Activated naive CD8-positive, alpha-beta T cell treated with anti-CD3 and anti-CD28 coated beads, Interleukin-2, amount 10 ng/mL, durations not matched to agents 7 days and 5 days (primary cell): ENCODE results near the gene CD93. TPM values are rescaled to one million over a fixed set of nuclear protein-coding genes. Genes with fewer than 3 reads are reported as not detected.

Experiments
- ATAC-seq: fragments of 150-1000 bp; cut with Tn5 transposase; one replicate; pipeline ENCODE4 v1.10.0; 2021; ENCODE audit warnings: low read depth, moderate library complexity
- POLR2A ChIA-PET: fragments of 350-600 bp; sonication (Branson Sonifier 250); formaldehyde crosslinking; loops from one replicate; lab custom pipeline; 2021; ENCODE audit warnings: antibody characterized with exemption; lab: Charles Lee
- DNase-seq: peaks from one replicate; pipeline ENCODE4 v3.0.0; 2021
- H3K27ac Mint-ChIP-seq: one replicate; pipeline ENCODE4 v1.8.0; 2022; ENCODE audit warnings: mild to moderate bottlenecking, mixed read lengths
- H3K27me3 Mint-ChIP-seq: one replicate; pipeline ENCODE4 v1.8.0; 2022; ENCODE audit warnings: mild to moderate bottlenecking, moderate library complexity, mixed read lengths
- H3K36me3 Mint-ChIP-seq: one replicate; pipeline ENCODE4 v1.8.0; 2021; ENCODE audit warnings: mild to moderate bottlenecking, mixed read lengths
- H3K4me1 Mint-ChIP-seq: one replicate; pipeline ENCODE4 v1.8.0; 2021; ENCODE audit warnings: mixed read lengths
- H3K4me3 Mint-ChIP-seq: one replicate; pipeline ENCODE4 v1.8.0; 2022; ENCODE audit warnings: mild to moderate bottlenecking, moderate library complexity, mixed read lengths
- H3K9me3 Mint-ChIP-seq: one replicate; pipeline ENCODE4 v1.8.0; 2021; ENCODE audit warnings: mixed read lengths
- total RNA-seq, 2 experiments: library from RNA; stranded (reverse); gene quantifications; one replicate each; pipeline ENCODE4 v1.2.3, GENCODE V29; 2021

CD93 gene
- total RNA-seq, 2 experiments from 2014 or later = 0.47 to 0.48 TPM

DNA sequence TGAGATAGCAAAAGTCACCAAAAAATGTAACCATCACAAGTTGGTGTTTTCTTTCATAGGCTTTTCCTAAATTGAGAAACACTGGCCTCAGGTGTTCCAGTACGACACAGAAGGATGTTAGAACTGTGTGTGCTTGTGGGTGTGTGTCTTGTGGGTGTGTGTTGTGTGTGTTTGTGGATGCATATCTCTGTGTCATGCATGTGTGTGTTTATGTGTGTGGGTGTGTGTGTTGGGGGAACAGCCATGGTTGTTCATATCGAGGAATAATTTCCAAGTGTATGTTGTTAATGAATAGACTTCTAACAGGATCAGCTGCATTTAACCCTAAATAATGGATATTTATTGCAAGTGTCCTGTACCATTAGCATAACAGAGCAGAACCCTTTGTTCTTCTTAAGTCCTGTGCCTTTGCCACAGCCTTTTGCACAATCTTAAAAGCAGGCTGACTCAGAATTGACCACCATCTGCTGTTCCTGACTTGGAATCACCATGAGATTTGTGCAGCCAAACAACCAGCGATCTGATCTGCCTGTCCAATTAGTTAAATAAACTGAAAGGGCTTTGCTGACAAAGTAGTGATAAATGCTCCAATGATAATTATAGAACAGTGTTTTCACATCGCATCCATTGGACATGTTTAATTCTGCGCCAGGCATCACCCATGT lies 7.6 kb downstream of the CD93 start:
- H3K27ac Mint-ChIP-seq = no peak overlapping the region
- no peaks in the 10 kb centered on the region for H3K9me3 Mint-ChIP-seq
- no peak for DNase-seq
- POLR2A ChIA-PET = no interaction called here
- no peak for ATAC-seq
- H3K27me3 Mint-ChIP-seq = peaks cover 4% of the 10 kb centered on the region
- peaks cover 4% of the 10 kb centered on the region for H3K4me1 Mint-ChIP-seq
- H3K4me3 Mint-ChIP-seq = no peak overlapping the region
- H3K36me3 Mint-ChIP-seq = no peaks in the 10 kb centered on the region

DNA sequence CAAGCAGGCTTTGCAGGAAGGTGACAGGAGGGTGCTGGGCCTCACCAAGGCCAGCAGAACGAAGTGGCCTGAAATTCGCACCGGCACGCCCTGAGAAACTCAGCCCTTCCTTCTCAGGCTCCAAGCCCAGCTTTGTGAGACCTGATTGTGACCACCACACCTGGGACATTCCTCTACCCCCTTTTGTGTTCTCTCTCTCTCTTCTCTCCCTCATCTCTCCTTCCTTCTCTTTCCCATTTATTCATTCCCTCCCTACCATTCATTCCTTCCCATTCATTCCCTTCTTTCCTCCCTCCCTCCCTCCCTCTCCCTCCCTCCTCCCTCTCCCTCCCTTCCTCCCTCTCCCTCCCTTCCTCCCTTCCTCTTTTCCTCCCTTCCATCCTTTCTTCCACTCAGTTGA lies 8.8 kb downstream of the CD93 start:
- Mint-ChIP-seq H3K4me3 (no peak overlapping the region), H3K9me3 (no peaks in the 10 kb centered on the region), H3K27ac (no peak overlapping the region), H3K4me1 (no peaks in the 10 kb centered on the region), H3K27me3 (peaks cover 4% of the 10 kb centered on the region), H3K36me3 (no peaks in the 10 kb centered on the region)
- no peak for DNase-seq
- POLR2A ChIA-PET = no interaction called here
- no peak for ATAC-seq

DNA sequence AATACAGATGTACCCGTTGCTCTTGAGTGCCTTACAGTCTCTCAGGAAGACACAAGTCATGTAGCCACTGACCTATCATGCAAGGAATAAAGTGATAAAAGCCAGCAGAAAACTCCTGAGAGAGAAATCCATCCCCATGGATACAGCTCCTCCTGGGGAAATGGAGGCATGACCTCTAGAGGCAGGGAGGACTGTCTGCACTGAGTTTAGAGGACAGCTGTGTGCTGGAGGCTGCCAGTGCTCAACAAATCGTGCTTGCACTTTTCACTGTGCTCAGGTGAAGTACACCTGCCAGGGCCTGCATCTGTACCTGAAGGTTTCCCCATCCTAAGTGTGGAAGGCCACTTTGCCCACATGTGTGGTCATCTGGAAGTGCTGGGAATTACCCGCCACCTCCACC lies 12.1 kb downstream of the CD93 start:
- POLR2A ChIA-PET = no interaction called here
- no peaks in the 10 kb centered on the region for H3K4me1 Mint-ChIP-seq
- no peak for ATAC-seq
- H3K27ac Mint-ChIP-seq = no peak overlapping the region
- no peak overlapping the region for H3K4me3 Mint-ChIP-seq
- no peaks in the 10 kb centered on the region for H3K36me3 Mint-ChIP-seq
- H3K27me3 Mint-ChIP-seq = peaks cover 6% of the 10 kb centered on the region
- no peaks in the 10 kb centered on the region for H3K9me3 Mint-ChIP-seq
- no peak for DNase-seq

DNA sequence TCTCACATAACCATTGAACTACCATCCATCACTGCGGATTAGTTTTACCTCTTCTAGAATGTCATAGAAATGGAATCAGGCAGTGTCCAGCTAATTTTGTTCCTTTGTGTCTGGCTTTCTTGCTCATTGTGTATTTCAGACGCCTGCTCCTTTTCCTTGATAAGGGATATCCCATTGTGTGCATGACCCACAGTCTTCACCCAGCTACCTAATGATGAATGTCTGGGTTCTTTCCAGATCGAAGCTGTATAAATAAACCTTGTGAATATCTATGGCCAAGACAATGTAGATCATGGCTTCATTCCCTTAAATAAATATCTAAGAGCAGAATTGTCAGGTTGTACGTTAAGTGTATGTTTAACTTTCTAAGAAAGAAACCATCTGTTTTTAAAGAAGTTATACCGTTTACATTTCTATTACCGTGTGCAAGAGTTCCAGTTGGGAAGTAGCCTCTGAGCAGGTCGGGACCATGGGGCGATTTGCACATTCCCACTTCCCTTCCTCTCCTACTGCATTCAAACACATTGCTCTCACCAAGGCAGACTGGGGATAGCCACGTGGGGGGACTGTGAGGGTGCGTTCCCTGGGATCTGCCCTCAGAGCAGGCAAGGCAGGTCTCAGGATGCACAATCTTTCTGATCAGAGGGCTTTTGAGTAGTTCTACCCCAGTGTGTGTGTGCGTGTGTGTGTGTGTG lies 13.1 kb downstream of the CD93 start:
- Mint-ChIP-seq H3K4me3 (no peak overlapping the region), H3K27me3 (peaks cover 6% of the 10 kb centered on the region), H3K4me1 (no peaks in the 10 kb centered on the region), H3K36me3 (no peaks in the 10 kb centered on the region), H3K27ac (no peak overlapping the region), H3K9me3 (no peaks in the 10 kb centered on the region)
- POLR2A ChIA-PET = no interaction called here
- ATAC-seq (no peak), DNase-seq (no peak)

DNA sequence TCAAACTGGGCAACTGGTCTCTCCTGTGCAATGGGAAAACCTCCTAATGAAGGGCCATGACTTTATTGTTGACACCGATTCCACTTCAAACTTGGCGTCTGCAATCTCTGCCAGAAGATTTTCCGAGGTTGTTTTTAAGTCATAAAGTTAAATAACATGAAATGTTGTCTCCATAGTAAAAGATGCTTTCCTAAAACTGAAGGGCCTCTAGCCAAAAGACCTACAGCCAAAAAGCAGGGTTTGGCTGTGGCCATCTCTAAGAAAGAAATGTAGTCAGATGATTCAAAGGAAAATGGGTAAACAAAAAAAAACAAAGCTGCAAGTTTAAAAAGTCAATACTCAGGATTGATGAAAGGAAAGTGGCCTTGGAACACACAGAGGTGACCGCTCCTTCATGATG lies 14.1 kb downstream of the CD93 start:
- no peak overlapping the region for H3K27ac Mint-ChIP-seq
- no peaks in the 10 kb centered on the region for H3K9me3 Mint-ChIP-seq
- H3K36me3 Mint-ChIP-seq = no peaks in the 10 kb centered on the region
- ATAC-seq (no peak), DNase-seq (no peak)
- peaks cover 6% of the 10 kb centered on the region for H3K27me3 Mint-ChIP-seq
- H3K4me1 Mint-ChIP-seq = no peaks in the 10 kb centered on the region
- no peak overlapping the region for H3K4me3 Mint-ChIP-seq
- POLR2A ChIA-PET = no interaction called here

DNA sequence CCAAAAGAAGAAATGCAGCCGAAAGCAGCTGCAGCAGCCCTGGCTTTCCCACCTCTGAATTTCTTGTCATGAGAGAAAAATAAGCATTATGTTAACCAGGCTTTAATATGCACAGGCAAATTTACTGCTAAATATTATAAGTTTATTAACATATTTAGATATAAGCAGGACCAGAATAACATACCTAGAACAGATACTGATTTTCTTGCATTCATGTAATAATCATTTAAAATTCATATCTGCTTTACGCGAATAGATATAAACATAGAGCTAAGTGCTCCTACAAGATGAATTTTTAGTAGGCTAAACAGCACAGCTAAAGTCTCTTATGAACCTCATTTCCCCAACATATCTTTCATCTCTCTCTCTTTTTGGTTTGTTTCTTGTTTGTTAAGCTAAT lies 14.7 kb downstream of the CD93 start:
- Mint-ChIP-seq H3K36me3 (no peaks in the 10 kb centered on the region), H3K4me1 (no peaks in the 10 kb centered on the region), H3K27ac (no peak overlapping the region), H3K9me3 (no peaks in the 10 kb centered on the region), H3K27me3 (peaks cover 2% of the 10 kb centered on the region), H3K4me3 (no peak overlapping the region)
- ATAC-seq = no peak
- POLR2A ChIA-PET = no interaction called here
- DNase-seq = no peak

DNA sequence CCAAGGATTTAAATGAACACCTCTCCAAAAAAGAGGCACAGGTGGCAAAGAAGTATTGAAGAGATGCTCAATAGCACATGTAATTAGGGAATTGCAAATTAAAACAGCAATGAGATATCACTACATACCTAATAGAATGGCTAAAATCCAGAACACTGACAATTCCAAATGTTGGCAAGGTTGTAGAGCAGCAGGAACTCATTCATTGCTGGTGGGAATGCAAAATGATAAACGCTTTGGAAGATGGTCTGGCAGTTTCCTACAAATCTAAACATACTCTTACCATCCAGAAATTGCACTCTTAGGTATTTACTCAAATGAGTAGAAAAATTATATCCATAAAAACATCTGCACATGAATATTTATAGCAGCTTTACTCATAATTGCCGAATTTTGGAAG lies 17.0 kb downstream of the CD93 start:
- POLR2A ChIA-PET = no interaction called here

DNA sequence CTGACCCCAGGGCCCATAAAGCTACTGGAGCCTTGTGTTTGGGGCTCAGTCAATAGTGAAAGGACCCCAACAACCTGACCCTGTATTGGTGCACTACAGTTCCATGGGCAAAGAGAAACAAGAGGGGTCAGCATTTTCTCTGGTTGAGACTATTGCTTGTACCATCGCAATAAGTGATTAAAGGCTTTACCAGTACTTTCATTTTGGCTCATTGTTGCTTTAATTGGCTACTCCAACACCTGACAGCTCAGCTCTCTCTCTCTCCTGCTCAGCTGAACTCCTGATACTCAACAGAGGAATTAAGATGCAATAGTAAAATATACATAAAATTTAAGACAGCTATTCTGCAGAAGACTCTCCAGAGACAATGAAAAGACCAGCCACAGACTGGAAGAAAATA lies 17.8 kb downstream of the CD93 start:
- Mint-ChIP-seq H3K36me3 (no peaks in the 10 kb centered on the region), H3K4me3 (no peak overlapping the region), H3K27me3 (peaks cover 4% of the 10 kb centered on the region), H3K27ac (no peak overlapping the region), H3K9me3 (no peaks in the 10 kb centered on the region), H3K4me1 (no peaks in the 10 kb centered on the region)
- POLR2A ChIA-PET = no interaction called here
- ATAC-seq = no peak
- no peak for DNase-seq

More for the DNA sequence above, 17.0 kb downstream of the CD93 start:
- no peak for DNase-seq
- Mint-ChIP-seq H3K27me3 (peaks cover 4% of the 10 kb centered on the region), H3K4me3 (no peak overlapping the region), H3K9me3 (no peaks in the 10 kb centered on the region), H3K4me1 (no peaks in the 10 kb centered on the region), H3K36me3 (no peaks in the 10 kb centered on the region), H3K27ac (no peak overlapping the region)
- no peak for ATAC-seq

DNA sequence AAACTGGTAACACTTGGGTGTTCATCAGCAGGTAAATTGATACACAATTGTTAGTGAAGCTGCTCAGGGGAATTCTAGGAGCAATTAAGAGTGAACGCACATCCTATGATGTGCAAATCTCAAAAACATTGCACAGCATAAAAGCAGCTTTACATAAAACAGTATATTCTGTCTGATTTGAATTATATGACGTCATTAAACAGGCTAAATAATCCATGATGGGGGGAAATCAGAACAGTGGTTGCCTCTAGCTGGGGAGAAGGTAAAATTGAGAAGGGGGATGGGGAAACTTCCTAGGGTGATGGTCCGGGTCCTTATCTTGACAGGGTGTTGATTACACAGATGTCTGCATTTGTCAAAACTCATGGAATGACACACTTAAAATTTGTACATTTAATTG lies 19.4 kb downstream of the CD93 start:
- no peak overlapping the region for H3K27ac Mint-ChIP-seq
- peaks cover 4% of the 10 kb centered on the region for H3K27me3 Mint-ChIP-seq
- ATAC-seq = no peak
- DNase-seq = no peak
- no peaks in the 10 kb centered on the region for H3K9me3 Mint-ChIP-seq
- H3K36me3 Mint-ChIP-seq = no peaks in the 10 kb centered on the region
- no peak overlapping the region for H3K4me3 Mint-ChIP-seq
- POLR2A ChIA-PET = no interaction called here
- no peaks in the 10 kb centered on the region for H3K4me1 Mint-ChIP-seq

DNA sequence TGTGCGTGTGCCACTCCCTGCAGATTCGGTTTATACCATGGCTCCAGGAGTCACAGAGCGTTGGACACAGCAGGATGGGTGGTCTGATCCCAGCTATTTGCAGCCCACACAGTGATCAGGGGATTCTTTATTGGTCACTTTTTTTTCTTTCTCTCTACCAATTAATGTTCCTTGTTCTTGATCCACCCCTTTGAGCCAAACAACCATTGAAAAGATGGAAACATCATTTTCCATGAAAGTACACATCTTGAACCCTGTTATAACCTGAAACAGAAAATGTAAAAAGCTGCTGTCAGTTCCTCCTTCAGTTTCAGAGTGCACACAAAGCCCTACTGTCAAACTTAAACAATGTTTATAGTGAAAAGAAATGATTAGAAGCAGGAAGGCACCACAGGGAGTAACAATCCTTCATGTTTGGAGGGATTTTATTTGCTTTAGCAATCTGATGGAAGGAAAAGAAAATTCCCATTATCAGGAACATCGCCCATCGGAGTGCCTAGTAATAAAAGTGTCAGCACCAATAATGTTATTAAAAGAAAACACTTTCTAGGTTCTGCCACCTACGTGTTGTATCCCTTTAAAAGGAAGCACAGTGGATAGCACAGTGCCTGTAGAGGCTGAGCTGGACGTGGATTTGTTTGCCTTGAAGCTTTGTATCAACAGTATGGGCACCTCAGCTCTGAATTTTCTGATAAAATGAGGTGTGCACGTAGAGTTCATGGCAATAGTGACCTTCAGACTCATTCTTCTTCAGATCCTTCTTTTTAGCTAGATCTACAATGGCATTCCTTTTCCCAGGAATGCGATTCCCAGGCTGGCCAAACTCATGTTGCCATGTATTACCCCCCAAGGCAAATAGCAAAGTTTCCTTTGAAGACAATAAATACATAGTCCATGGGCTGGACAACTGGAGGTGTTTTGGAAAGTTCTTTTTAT lies 20.6 kb downstream of the CD93 start:
- Mint-ChIP-seq H3K36me3 (no peaks in the 10 kb centered on the region), H3K27ac (no peak overlapping the region), H3K4me1 (no peaks in the 10 kb centered on the region), H3K9me3 (no peaks in the 10 kb centered on the region), H3K27me3 (peaks cover 4% of the 10 kb centered on the region), H3K4me3 (no peak overlapping the region)
- ATAC-seq (no peak), DNase-seq (no peak)
- POLR2A ChIA-PET = no interaction called here

DNA sequence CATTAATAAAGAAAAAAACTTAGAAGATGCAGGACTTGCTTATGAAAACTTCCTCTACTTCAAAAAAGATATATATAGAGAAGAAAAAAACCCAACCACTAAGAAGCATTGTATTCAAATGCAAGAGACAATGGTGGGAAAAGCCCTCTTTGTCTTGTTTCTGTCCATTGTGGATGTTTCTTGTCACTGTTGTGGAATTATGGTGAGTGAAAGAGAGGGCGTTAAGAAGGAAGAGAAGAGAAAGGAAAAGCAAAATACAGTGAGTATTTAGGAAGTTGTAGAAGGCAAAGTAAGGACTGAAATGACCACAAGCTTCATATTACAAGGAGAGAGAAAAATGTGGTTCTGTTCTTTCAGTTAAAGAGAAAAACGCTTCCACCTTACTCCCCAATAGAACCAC lies 22.5 kb downstream of the CD93 start:
- Mint-ChIP-seq H3K27me3 (peaks cover 2% of the 10 kb centered on the region), H3K4me1 (no peaks in the 10 kb centered on the region), H3K27ac (no peak overlapping the region), H3K36me3 (no peaks in the 10 kb centered on the region), H3K4me3 (no peak overlapping the region), H3K9me3 (no peaks in the 10 kb centered on the region)
- no peak for ATAC-seq
- POLR2A ChIA-PET = no interaction called here
- no peak for DNase-seq

DNA sequence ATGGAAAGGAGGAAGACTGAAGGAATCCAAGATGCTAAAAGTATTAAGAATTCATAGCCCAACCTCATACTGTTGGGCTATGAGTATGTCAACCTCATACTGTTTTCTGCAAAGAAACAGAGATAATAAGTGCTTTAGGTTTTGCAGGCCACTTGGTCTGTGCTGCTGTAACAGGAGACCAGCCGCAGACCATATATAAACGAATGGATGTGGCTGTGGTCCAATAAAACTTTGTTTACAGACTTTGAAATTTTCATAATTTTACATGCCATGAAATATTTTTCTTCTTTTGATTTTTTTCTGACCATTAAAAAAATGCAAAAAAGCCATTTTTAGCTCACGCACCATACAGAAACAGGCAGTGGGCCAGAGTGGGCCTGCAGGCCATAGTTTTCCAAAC lies 23.0 kb downstream of the CD93 start:
- no peaks in the 10 kb centered on the region for H3K4me1 Mint-ChIP-seq
- H3K27ac Mint-ChIP-seq = no peak overlapping the region
- POLR2A ChIA-PET = no interaction called here
- H3K27me3 Mint-ChIP-seq = peaks cover 2% of the 10 kb centered on the region
- H3K4me3 Mint-ChIP-seq = no peak overlapping the region
- ATAC-seq (no peak), DNase-seq (no peak)
- H3K36me3 Mint-ChIP-seq = no peaks in the 10 kb centered on the region
- no peaks in the 10 kb centered on the region for H3K9me3 Mint-ChIP-seq

DNA sequence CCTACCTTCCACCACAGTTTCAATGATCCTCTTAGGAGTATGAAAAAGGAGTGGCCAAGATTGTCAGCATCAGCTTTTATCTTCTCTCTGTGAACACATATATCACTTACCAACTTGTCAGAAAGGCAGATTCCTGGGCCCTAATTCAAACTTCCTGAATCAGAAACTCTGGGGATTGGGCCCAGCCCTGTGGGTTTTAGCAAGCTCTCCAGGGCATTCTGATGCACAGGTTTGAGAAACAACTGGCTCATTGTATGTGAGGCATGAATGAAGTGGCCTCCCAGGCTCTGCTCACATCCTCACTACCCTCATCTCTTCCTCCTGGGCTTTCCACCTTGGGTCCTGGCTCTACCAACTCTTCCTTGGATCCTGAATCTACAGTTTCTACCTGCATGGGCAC lies 23.5 kb downstream of the CD93 start:
- Mint-ChIP-seq H3K27me3 (peaks cover 2% of the 10 kb centered on the region), H3K4me1 (no peaks in the 10 kb centered on the region), H3K9me3 (no peaks in the 10 kb centered on the region), H3K36me3 (no peaks in the 10 kb centered on the region), H3K27ac (no peak overlapping the region), H3K4me3 (no peak overlapping the region)
- DNase-seq = no peak
- POLR2A ChIA-PET = interaction anchor here (0.6 kb wide), 1 partner anchor 26 kb away, joined by 3 read pairs; no protein-coding TSS in a partner anchor
- ATAC-seq = no peak
